ENCODE measurements around the gene CHAT. TPM values are rescaled to one million over a fixed set of nuclear protein-coding genes. Genes with fewer than 3 reads are reported as not detected.

CHAT gene
- total and polyA plus RNA-seq, 2 donors (not counting 3 experiments of a cell fraction or from before 2014, with no cell fraction given) = not detected

GRCh38 chr10:49585387-49585786 lies 28.4 kb upstream of the CHAT start:
- intact Hi-C loops (cut with micrococcal nuclease) = no loop called here
- no peaks in the 10 kb centered on the region for H3K9me3 ChIP-seq (replicated peaks; ENCODE audit: control insufficient read depth, insufficient read depth, low read length)
- H3K9ac ChIP-seq (replicated peaks; ENCODE audit: extremely low read depth, insufficient read depth, low read length) = no peak overlapping the region
- CTCF ChIA-PET = interaction anchor here (1.5 to 1.7 kb wide), 2 partner anchors 8 to 10 kb away, joined by 4 to 7 read pairs; no protein-coding TSS in a partner anchor
- H3K79me2 ChIP-seq (ENCODE audit: control insufficient read depth, insufficient read depth, low read length) = no peaks in the 10 kb centered on the region
- no peak overlapping the region for H3K4me3 ChIP-seq (replicated peaks in 1 of 3; ENCODE audit: insufficient read depth in 1 of 3, low read depth in 1 of 3, low read length in 3 of 3)
- POLR2A ChIA-PET = no interaction called here
- no peak overlapping the region for H3K27ac ChIP-seq (ENCODE audit: insufficient read depth, low read depth, low read length)
- no peaks in the 10 kb centered on the region for H4K20me1 ChIP-seq (replicated peaks; ENCODE audit: control insufficient read depth, extremely low read depth, insufficient read depth, low read length)
- BruUV-seq (replicated peaks) = no TSS peak
- FAIRE-seq (no peak), DNase-seq (ENCODE audit: low read depth, low spot score) (no peak)
- H3K4me1 ChIP-seq (ENCODE audit: control insufficient read depth, extremely low read depth, insufficient read depth, low read length) = no peaks in the 10 kb centered on the region
- TF ChIP-seq GATA2 (IDR thresholded peaks at IDR 0.05; ENCODE audit: insufficient read depth, insufficient read length, low read depth, low read length) (no peak), JUN (IDR thresholded peaks at IDR 0.05; ENCODE audit: borderline replicate concordance, insufficient read depth, insufficient read length, low read depth) (no peak), FOS (IDR thresholded peaks at IDR 0.05; ENCODE audit: borderline replicate concordance, insufficient read depth, low read length) (no peak), CTCF (IDR thresholded peaks at IDR 0.05; ENCODE audit: extremely low read depth in 1 of 2, insufficient read depth in 1 of 2, low read depth in 1 of 2, low read length in 2 of 2) (no peak), MYC (IDR thresholded peaks at IDR 0.05; ENCODE audit: low read depth, low read length) (no peak), MAX (IDR thresholded peaks at IDR 0.05; ENCODE audit: insufficient read depth, insufficient read length) (no peak), EZH2 (IDR thresholded peaks at IDR 0.05; ENCODE audit: borderline replicate concordance, low read depth, low read length, severe bottlenecking) (no peak), POLR2A (IDR thresholded peaks at IDR 0.05; ENCODE audit: low read depth, low read length) (no peak), POLR2AphosphoS5 (IDR thresholded peaks at IDR 0.05; ENCODE audit: insufficient read depth, low read depth, low read length) (no peak)
- dilution Hi-C loops (cut with MboI; ENCODE audit: extremely low pct_ligation_motif_present, low sequenced_read_pairs) = no loop called here
- H2AFZ ChIP-seq (ENCODE audit: low read depth, low read length) = no peak overlapping the region
- H3K4me2 ChIP-seq (ENCODE audit: insufficient read depth, low read length) = no peak overlapping the region
- H3K9me1 ChIP-seq (replicated peaks; ENCODE audit: control insufficient read depth, extremely low read depth, insufficient read depth, low read length) = no peaks in the 10 kb centered on the region
- H3K36me3 ChIP-seq (ENCODE audit: control insufficient read depth in 2 of 2, extremely low read depth in 1 of 2, insufficient read depth in 2 of 2, low read length in 2 of 2) = no peaks in the 10 kb centered on the region
- H3K27me3 ChIP-seq (ENCODE audit: control insufficient read depth in 2 of 2, insufficient read depth in 2 of 2, low read length in 2 of 2) = no peaks in the 10 kb centered on the region
